Keratinocyte (primary cell): Measurements from ENCODE around the gene GPC5. TPM values are rescaled to one million over a fixed set of nuclear protein-coding genes. Genes with fewer than 3 reads are reported as not detected.

Experiments
- DNase-seq: peaks from one replicate; pipeline ENCODE4 v3.0.0-alpha.2; 2011; ENCODE audit warnings: low read depth, missing footprints, low spot score
- FAIRE-seq: peaks from 2 replicates; lab custom pipeline; 2011; peaks lifted over from hg19 to GRCh38; lab: Jason Lieb, UNC
- H2AFZ ChIP-seq: 2 replicates; pipeline ENCODE4 v1.6.0; 2012; ENCODE audit warnings: low read length, control low read depth, inconsistent platforms; ENCODE audit not compliant: control insufficient read depth
- H3K27ac ChIP-seq: 2 replicates; pipeline ENCODE4 v1.5.1; 2011; ENCODE audit warnings: low read length; ENCODE audit not compliant: control insufficient read depth, insufficient read depth
- H3K27me3 ChIP-seq: 3 replicates; pipeline ENCODE4 v1.6.0; 2011; ENCODE audit warnings: low read length; ENCODE audit not compliant: control insufficient read depth, insufficient read depth; ENCODE audit errors: extremely low read depth
- H3K36me3 ChIP-seq, 2 experiments: 2 replicates in 1 of 2; 3 replicates in 1 of 2; pipeline ENCODE4 v1.5.1; 2011; ENCODE audit warnings: low read length in 2 of 2, mild to moderate bottlenecking in 1 of 2; ENCODE audit not compliant: control insufficient read depth in 2 of 2, insufficient read depth in 2 of 2; ENCODE audit errors: extremely low read depth in 1 of 2
- H3K4me1 ChIP-seq: 3 replicates; pipeline ENCODE4 v1.5.1; 2011; ENCODE audit warnings: low read length; ENCODE audit not compliant: control insufficient read depth, insufficient read depth; ENCODE audit errors: extremely low read depth
- H3K4me2 ChIP-seq: 3 replicates; pipeline ENCODE4 v1.6.0; 2011; ENCODE audit warnings: low read depth, low read length; ENCODE audit not compliant: control insufficient read depth, insufficient read depth; ENCODE audit errors: extremely low read depth
- H3K4me3 ChIP-seq, 3 experiments: fragments of 200-600 bp in 1 of 3; sonication (generic) in 1 of 3; 2 replicates in 2 of 3; 3 replicates in 1 of 3; pipeline ENCODE4 v1.5.1; 2011 to 2016; ENCODE audit warnings: low read length in 3 of 3, mild to moderate bottlenecking in 3 of 3, control low read depth in 2 of 3, inconsistent platforms in 1 of 3, low read depth in 1 of 3, mixed read lengths in 1 of 3, mixed run types in 1 of 3, moderate library complexity in 1 of 3; ENCODE audit not compliant: control insufficient read depth in 2 of 3, insufficient read depth in 2 of 3; ENCODE audit errors: extremely low read depth in 1 of 3
- H3K79me2 ChIP-seq: 2 replicates; pipeline ENCODE4 v1.6.0; 2012; ENCODE audit warnings: low read length; ENCODE audit not compliant: control insufficient read depth, insufficient read depth
- H3K9ac ChIP-seq: 3 replicates; pipeline ENCODE4 v1.6.0; 2011; ENCODE audit warnings: low read length; ENCODE audit not compliant: control insufficient read depth, insufficient read depth; ENCODE audit errors: extremely low read depth
- H3K9me1 ChIP-seq: 3 replicates; pipeline ENCODE4 v1.6.0; 2011; ENCODE audit warnings: low read length; ENCODE audit not compliant: control insufficient read depth, insufficient read depth; ENCODE audit errors: extremely low read depth
- H3K9me3 ChIP-seq: 2 replicates; pipeline ENCODE4 v1.5.1; 2012; ENCODE audit warnings: low read depth, low read length; ENCODE audit not compliant: control insufficient read depth
- H4K20me1 ChIP-seq: 3 replicates; pipeline ENCODE4 v1.6.0; 2011; ENCODE audit warnings: low read length; ENCODE audit not compliant: control insufficient read depth, insufficient read depth; ENCODE audit errors: extremely low read depth
- EZH2 ChIP-seq: IDR thresholded peaks from one replicate; pipeline ENCODE4 v1.6.1; 2012; ENCODE audit warnings: inconsistent platforms, mild to moderate bottlenecking, low read length, moderate library complexity
- dilution Hi-C: fragments of 300-500 bp; cut with MboI; formaldehyde crosslinking; loops from one replicate; pipeline ENCODE4 v1.7.0; 2020; ENCODE audit warnings: low sequenced_read_pairs; ENCODE audit not compliant: extremely low pct_ligation_motif_present
- polyA plus RNA-seq, 5 experiments: library from polyadenylated mRNA; depleted of rRNA in 3 of 5; stranded (reverse) in 3 of 5; stranded (forward) in 1 of 5; unstranded in 1 of 5; fragments of >200 nt; gene quantifications; 1 replicate in 1 of 5; 2 replicates in 3 of 5; 3 replicates in 1 of 5; pipeline versions ENCODE4 v1.2.1 to v1.2.3, GENCODE V29; 2011 to 2012; ENCODE audit warnings: missing spikeins in 2 of 5, low read depth in 1 of 5, low replicate concordance in 1 of 5
- TF ChIP-seq, protein P1 (sequence below), 3 experiments: IDR thresholded peaks in 1 of 3; conservative IDR thresholded peaks in 1 of 3; optimal IDR thresholded peaks in 1 of 3; 2 replicates in 2 of 3; 3 replicates in 1 of 3; pipeline versions ENCODE3 to v1.5.1; 2011; ENCODE audit warnings: low read length in 3 of 3, mild to moderate bottlenecking in 3 of 3, moderate library complexity in 2 of 3, control low read depth in 1 of 3, inconsistent platforms in 1 of 3; ENCODE audit not compliant: insufficient read depth in 2 of 3; ENCODE audit errors: extremely low read depth in 1 of 3

The GPC5 gene
- polyA plus RNA-seq, 1 donor (not counting 4 experiments of a cell fraction or from before 2014, with no cell fraction given) = 0.10 TPM

DNA sequence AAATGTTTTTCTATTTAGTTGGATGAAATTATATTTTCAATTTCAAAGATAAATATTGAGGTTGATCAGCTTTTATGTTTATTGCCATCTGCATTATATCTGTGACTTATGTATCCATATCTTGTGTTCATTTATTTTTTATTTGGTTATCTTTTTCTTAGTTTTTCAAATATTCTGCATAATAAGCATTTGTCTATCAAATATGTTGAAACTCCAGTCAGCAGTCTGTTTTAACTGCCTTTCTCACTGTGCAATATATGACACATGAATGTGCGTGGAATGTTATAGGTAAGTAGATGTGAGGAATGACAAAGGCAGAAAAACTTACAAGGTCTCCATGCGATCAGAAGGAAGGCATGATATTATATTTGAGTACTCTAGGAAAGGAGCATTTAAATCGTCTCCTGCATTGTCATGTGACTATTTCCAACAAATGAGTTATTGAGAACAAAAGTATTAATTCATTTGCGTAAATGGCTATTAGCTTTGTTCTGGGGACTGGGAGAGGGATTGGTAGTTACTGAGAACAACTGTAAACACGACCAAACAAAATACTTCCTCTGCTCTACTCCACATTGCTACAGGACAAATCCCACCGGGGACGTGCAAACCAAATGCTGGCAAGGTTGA is 318.1 kb downstream of the GPC5 start:
- dilution Hi-C loops = no loop called here
- TF ChIP-seq, protein P1, sequence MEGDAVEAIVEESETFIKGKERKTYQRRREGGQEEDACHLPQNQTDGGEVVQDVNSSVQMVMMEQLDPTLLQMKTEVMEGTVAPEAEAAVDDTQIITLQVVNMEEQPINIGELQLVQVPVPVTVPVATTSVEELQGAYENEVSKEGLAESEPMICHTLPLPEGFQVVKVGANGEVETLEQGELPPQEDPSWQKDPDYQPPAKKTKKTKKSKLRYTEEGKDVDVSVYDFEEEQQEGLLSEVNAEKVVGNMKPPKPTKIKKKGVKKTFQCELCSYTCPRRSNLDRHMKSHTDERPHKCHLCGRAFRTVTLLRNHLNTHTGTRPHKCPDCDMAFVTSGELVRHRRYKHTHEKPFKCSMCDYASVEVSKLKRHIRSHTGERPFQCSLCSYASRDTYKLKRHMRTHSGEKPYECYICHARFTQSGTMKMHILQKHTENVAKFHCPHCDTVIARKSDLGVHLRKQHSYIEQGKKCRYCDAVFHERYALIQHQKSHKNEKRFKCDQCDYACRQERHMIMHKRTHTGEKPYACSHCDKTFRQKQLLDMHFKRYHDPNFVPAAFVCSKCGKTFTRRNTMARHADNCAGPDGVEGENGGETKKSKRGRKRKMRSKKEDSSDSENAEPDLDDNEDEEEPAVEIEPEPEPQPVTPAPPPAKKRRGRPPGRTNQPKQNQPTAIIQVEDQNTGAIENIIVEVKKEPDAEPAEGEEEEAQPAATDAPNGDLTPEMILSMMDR (optimal IDR thresholded peaks at IDR 0.05 in 1 of 3, IDR thresholded peaks at IDR 0.05 in 1 of 3, conservative IDR thresholded peaks at IDR 0.05 in 1 of 3; ENCODE audit: extremely low read depth in 1 of 3, insufficient read depth in 2 of 3, low read length in 3 of 3) = no peak
- no peak for TF ChIP-seq EZH2
- FAIRE-seq (no peak), DNase-seq (no peak)
- H2AFZ ChIP-seq = no peak overlapping the region
- H3K36me3 ChIP-seq = no peaks in the 10 kb centered on the region
- no peaks in the 10 kb centered on the region for H4K20me1 ChIP-seq
- no peaks in the 10 kb centered on the region for H3K9me1 ChIP-seq
- H3K27ac ChIP-seq = no peak overlapping the region
- H3K9ac ChIP-seq = no peak overlapping the region
- H3K79me2 ChIP-seq = no peaks in the 10 kb centered on the region
- H3K27me3 ChIP-seq = no peaks in the 10 kb centered on the region
- no peak overlapping the region for H3K4me2 ChIP-seq
- no peak overlapping the region for H3K4me3 ChIP-seq
- H3K9me3 ChIP-seq = no peaks in the 10 kb centered on the region
- H3K4me1 ChIP-seq = no peaks in the 10 kb centered on the region

DNA sequence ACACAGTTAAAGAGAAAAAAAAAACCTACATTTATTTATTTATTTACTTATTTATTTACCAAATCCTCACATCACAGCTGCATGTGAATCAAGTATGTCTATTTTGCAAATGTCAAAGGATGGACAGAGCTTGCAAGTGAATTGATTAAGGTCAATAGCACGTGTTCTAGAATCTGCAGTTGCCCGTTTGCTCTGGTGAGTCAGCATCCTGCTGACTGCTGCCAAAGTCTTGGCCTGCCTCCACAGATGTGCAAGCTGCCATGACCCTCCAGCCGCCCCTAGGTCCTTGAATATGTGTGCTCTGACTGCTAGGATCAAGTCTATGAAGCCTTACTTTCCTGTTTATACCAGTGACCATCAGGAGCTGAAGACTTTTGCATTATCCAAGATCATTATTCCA is 320.6 kb downstream of the GPC5 start:
- DNase-seq = no peak
- Histone ChIP-seq H3K9ac (no peak overlapping the region), H3K4me2 (no peak overlapping the region), H4K20me1 (no peaks in the 10 kb centered on the region), H3K4me3 (no peak overlapping the region), H3K36me3 (no peaks in the 10 kb centered on the region), H3K9me3 (no peaks in the 10 kb centered on the region), H3K27ac (no peak overlapping the region), H3K4me1 (no peaks in the 10 kb centered on the region), H2AFZ (no peak overlapping the region), H3K79me2 (no peaks in the 10 kb centered on the region), H3K9me1 (no peaks in the 10 kb centered on the region), H3K27me3 (no peaks in the 10 kb centered on the region)
- dilution Hi-C loops = no loop called here
- FAIRE-seq = no peak
- no peak for TF ChIP-seq EZH2
- TF ChIP-seq, protein P1 (optimal IDR thresholded peaks at IDR 0.05 in 1 of 3, IDR thresholded peaks at IDR 0.05 in 1 of 3, conservative IDR thresholded peaks at IDR 0.05 in 1 of 3; ENCODE audit: extremely low read depth in 1 of 3, insufficient read depth in 2 of 3, low read length in 3 of 3) = no peak
